OCI-LY1 (cell line): Measurements from ENCODE around the gene MANBA.

Experiments
- CTCF ChIP-seq: fragments of 200-600 bp; sonication (generic), shearing (Covaris generic); IDR thresholded peaks from 2 replicates; pipeline ENCODE4 v1.5.1; 2017; ENCODE audit warnings: mild to moderate bottlenecking, antibody characterized with exemption, low read length, moderate library complexity, mixed read lengths
- EZH2 ChIP-seq: fragments of 200-600 bp; sonication (generic), shearing (Covaris generic); IDR thresholded peaks from 2 replicates; pipeline ENCODE4 v1.8.0; 2017; ENCODE audit warnings: borderline replicate concordance, mixed run types, mild to moderate bottlenecking, antibody characterized with exemption, low read length, moderate library complexity, mixed read lengths

GRCh38 chr4:102684610-102685052 lies 76.1 kb downstream of the MANBA start:
- TF ChIP-seq CTCF, result no peak
- no peak for TF ChIP-seq EZH2
